ENCODE results near the gene RALGAPA2.

- TF ChIP-seq CTCF (IDR thresholded peaks at IDR 0.05; ENCODE audit: low read length) (no peak; the same call in 1 of the 2 replicates), EZH2 (IDR thresholded peaks at IDR 0.05; ENCODE audit: borderline replicate concordance, low read length) (no peak)
These were observed 118.3 kb downstream of the RALGAPA2 start for GRCh38 chr20:20594171-20594530.

All from OCI-LY1 (cell line).